Iris pigment epithelial cell (primary cell): ENCODE results near the gene KIF26B.
"Not testable (repeated sequence)": the region's sequence is repeated elsewhere in the genome, so short reads cannot be mapped to it uniquely, and the experiment has no call there.

Source experiments
- DNase-seq: peaks from one replicate; pipeline ENCODE4 v3.0.0-alpha.2; 2011; ENCODE audit warnings: low read depth

KIF26B gene

GRCh38 chr1:245283001-245283400 is 128.2 kb downstream of the KIF26B start:
- DNase-seq, result no peak

GRCh38 chr1:245285168-245285567 is 130.4 kb downstream of the KIF26B start:
- DNase-seq, result no peak

- DNase-seq, result no peak
These were observed 134.0 kb downstream of the KIF26B start for GRCh38 chr1:245288796-245289195.

- no peak for DNase-seq
These were observed 136.1 kb downstream of the KIF26B start for GRCh38 chr1:245290836-245291235.

- DNase-seq, result no peak
These were observed 136.6 kb downstream of the KIF26B start for GRCh38 chr1:245291351-245291750.

- no peak for DNase-seq
These were observed 137.4 kb downstream of the KIF26B start for GRCh38 chr1:245292141-245292540.

- no peak for DNase-seq
These were observed 137.8 kb downstream of the KIF26B start for GRCh38 chr1:245292553-245292952.

- no peak for DNase-seq
These were observed 139.2 kb downstream of the KIF26B start for GRCh38 chr1:245294020-245294419.

GRCh38 chr1:245298781-245299180 is 144.0 kb downstream of the KIF26B start:
- peak; percentile 59 for DNase-seq

- peak; percentile 42 for DNase-seq
These were observed 146.4 kb downstream of the KIF26B start for GRCh38 chr1:245301162-245301580.

- DNase-seq, result no peak
These were observed 147.1 kb downstream of the KIF26B start for GRCh38 chr1:245301921-245302320.

GRCh38 chr1:245304698-245305097 is 149.9 kb downstream of the KIF26B start:
- DNase-seq, result no peak

GRCh38 chr1:245306020-245306419 is 151.2 kb downstream of the KIF26B start:
- DNase-seq, result no peak

- DNase-seq, result no peak
These were observed 152.0 kb downstream of the KIF26B start for GRCh38 chr1:245306628-245307410.

GRCh38 chr1:245310571-245311531 is 156.1 kb downstream of the KIF26B start:
- DNase-seq, result no peak

GRCh38 chr1:245311887-245312536 is 157.2 kb downstream of the KIF26B start:
- DNase-seq, result no peak

- no peak for DNase-seq
These were observed 158.8 kb downstream of the KIF26B start for GRCh38 chr1:245313576-245313975.

GRCh38 chr1:245316784-245317183 is 162.0 kb downstream of the KIF26B start:
- DNase-seq, result no peak

- DNase-seq, result no peak
These were observed 162.4 kb downstream of the KIF26B start for GRCh38 chr1:245317217-245317616.

GRCh38 chr1:245319094-245319493 is 164.3 kb downstream of the KIF26B start:
- no peak for DNase-seq

- peak; percentile 23 for DNase-seq
These were observed 167.9 kb downstream of the KIF26B start for GRCh38 chr1:245322673-245323072.

GRCh38 chr1:245323765-245324164 is 169.0 kb downstream of the KIF26B start:
- not testable (repeated sequence) for DNase-seq
